ENCODE data around the gene KCNMB3.

KCNMB3 gene

DNA sequence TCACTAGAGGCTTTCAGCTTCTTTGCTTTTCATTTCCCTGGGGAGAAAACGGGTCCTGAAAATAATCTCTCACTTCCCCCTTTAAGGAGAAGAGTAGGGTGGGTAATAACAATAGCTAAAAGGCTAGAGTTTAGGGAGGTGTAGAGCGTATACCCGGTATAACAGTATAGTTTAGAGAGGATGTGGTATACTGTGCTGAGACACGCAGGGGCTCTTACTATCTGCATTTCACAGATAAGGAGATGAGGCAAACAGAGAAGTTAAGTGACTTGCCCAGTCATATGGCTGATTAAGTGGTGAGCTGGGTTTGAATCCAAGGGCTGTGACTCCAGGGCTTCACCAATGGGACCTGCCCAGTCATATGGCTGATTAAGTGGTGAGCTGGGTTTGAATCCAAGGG, 15.0 kb upstream of the KCNMB3 start:
- no peak overlapping the region for H3K9ac ChIP-seq (ENCODE audit: low read length)
- H2AFZ ChIP-seq (ENCODE audit: low read depth, low read length, severe bottlenecking): no peak overlapping the region
- no peak overlapping the region for H3K27ac ChIP-seq (ENCODE audit: low read depth, low read length)

GRCh38 chr3:179265092-179265491, 14.2 kb upstream of the KCNMB3 start:
- no peaks in the 10 kb centered on the region for H3K9me2 ChIP-seq (replicated peaks; ENCODE audit: insufficient read depth, low read length)
- no peak overlapping the region for H3K4me3 ChIP-seq (ENCODE audit: insufficient read depth, low read length, poor library complexity, severe bottlenecking)
- H3K9me3 ChIP-seq (ENCODE audit: insufficient read depth, low read length): no peaks in the 10 kb centered on the region
- 0 out of 2 replicates have a peak, but pooled peaks cover 7% of the 10 kb centered on the region for H3F3A ChIP-seq (ENCODE audit: insufficient read depth)
- no peaks in the 10 kb centered on the region for H3K36me3 ChIP-seq (ENCODE audit: low read length)
- no peak overlapping the region for H3K4me2 ChIP-seq (ENCODE audit: low read depth, low read length, poor library complexity, severe bottlenecking)
- H3K27ac ChIP-seq (ENCODE audit: low read depth, low read length): no peak overlapping the region
- no peaks in the 10 kb centered on the region for H3K27me3 ChIP-seq (ENCODE audit: low read length)
- no peak overlapping the region for H3K9ac ChIP-seq (ENCODE audit: low read length)
- H4K20me1 ChIP-seq (ENCODE audit: low read depth, low read length): no peaks in the 10 kb centered on the region
- H3K79me2 ChIP-seq (ENCODE audit: insufficient read depth, low read length): no peaks in the 10 kb centered on the region
- H2AFZ ChIP-seq (ENCODE audit: low read depth, low read length, severe bottlenecking): no peak overlapping the region
- TF ChIP-seq EZH2phosphoT487 (conservative IDR thresholded peaks at IDR 0.05; ENCODE audit: low read length): no peak

More for the DNA sequence above, 15.0 kb upstream of the KCNMB3 start:
- no peaks in the 10 kb centered on the region for H3K9me3 ChIP-seq (ENCODE audit: insufficient read depth, low read length)
- no peak overlapping the region for H3K4me3 ChIP-seq (ENCODE audit: insufficient read depth, low read length, poor library complexity, severe bottlenecking)
- TF ChIP-seq EZH2phosphoT487 (conservative IDR thresholded peaks at IDR 0.05; ENCODE audit: low read length): no peak
- TF ChIP-seq, protein P1, sequence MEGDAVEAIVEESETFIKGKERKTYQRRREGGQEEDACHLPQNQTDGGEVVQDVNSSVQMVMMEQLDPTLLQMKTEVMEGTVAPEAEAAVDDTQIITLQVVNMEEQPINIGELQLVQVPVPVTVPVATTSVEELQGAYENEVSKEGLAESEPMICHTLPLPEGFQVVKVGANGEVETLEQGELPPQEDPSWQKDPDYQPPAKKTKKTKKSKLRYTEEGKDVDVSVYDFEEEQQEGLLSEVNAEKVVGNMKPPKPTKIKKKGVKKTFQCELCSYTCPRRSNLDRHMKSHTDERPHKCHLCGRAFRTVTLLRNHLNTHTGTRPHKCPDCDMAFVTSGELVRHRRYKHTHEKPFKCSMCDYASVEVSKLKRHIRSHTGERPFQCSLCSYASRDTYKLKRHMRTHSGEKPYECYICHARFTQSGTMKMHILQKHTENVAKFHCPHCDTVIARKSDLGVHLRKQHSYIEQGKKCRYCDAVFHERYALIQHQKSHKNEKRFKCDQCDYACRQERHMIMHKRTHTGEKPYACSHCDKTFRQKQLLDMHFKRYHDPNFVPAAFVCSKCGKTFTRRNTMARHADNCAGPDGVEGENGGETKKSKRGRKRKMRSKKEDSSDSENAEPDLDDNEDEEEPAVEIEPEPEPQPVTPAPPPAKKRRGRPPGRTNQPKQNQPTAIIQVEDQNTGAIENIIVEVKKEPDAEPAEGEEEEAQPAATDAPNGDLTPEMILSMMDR (IDR thresholded peaks at IDR 0.05; ENCODE audit: insufficient read depth, low read length, poor library complexity, severe bottlenecking): no peak
- no peak overlapping the region for H3K4me2 ChIP-seq (ENCODE audit: low read depth, low read length, poor library complexity, severe bottlenecking)
- no peaks in the 10 kb centered on the region for H3K79me2 ChIP-seq (ENCODE audit: insufficient read depth, low read length)
- H3F3A ChIP-seq (ENCODE audit: insufficient read depth): 0 out of 2 replicates have a peak, but pooled peaks cover 1% of the 10 kb centered on the region
- H3K9me2 ChIP-seq (replicated peaks; ENCODE audit: insufficient read depth, low read length): no peaks in the 10 kb centered on the region
- no peaks in the 10 kb centered on the region for H3K27me3 ChIP-seq (ENCODE audit: low read length)
- no peaks in the 10 kb centered on the region for H3K36me3 ChIP-seq (ENCODE audit: low read length)
- no peaks in the 10 kb centered on the region for H4K20me1 ChIP-seq (ENCODE audit: low read depth, low read length)

GRCh38 chr3:179264449-179264848, 13.5 kb upstream of the KCNMB3 start:
- Histone ChIP-seq H3K4me2 (ENCODE audit: low read depth, low read length, poor library complexity, severe bottlenecking) (no peak overlapping the region), H3F3A (ENCODE audit: insufficient read depth) (0 out of 2 replicates have a peak, but pooled peaks cover 10% of the 10 kb centered on the region), H3K27ac (ENCODE audit: low read depth, low read length) (no peak overlapping the region), H3K79me2 (ENCODE audit: insufficient read depth, low read length) (no peaks in the 10 kb centered on the region), H3K9me3 (ENCODE audit: insufficient read depth, low read length) (no peaks in the 10 kb centered on the region), H3K9ac (ENCODE audit: low read length) (no peak overlapping the region), H3K9me2 (replicated peaks; ENCODE audit: insufficient read depth, low read length) (no peaks in the 10 kb centered on the region), H4K20me1 (ENCODE audit: low read depth, low read length) (no peaks in the 10 kb centered on the region), H3K36me3 (ENCODE audit: low read length) (no peaks in the 10 kb centered on the region), H2AFZ (ENCODE audit: low read depth, low read length, severe bottlenecking) (no peak overlapping the region), H3K4me3 (ENCODE audit: insufficient read depth, low read length, poor library complexity, severe bottlenecking) (no peak overlapping the region), H3K27me3 (ENCODE audit: low read length) (no peaks in the 10 kb centered on the region)
- TF ChIP-seq EZH2phosphoT487 (conservative IDR thresholded peaks at IDR 0.05; ENCODE audit: low read length): no peak
- TF ChIP-seq, protein P1 (IDR thresholded peaks at IDR 0.05; ENCODE audit: insufficient read depth, low read length, poor library complexity, severe bottlenecking): no peak

DNA sequence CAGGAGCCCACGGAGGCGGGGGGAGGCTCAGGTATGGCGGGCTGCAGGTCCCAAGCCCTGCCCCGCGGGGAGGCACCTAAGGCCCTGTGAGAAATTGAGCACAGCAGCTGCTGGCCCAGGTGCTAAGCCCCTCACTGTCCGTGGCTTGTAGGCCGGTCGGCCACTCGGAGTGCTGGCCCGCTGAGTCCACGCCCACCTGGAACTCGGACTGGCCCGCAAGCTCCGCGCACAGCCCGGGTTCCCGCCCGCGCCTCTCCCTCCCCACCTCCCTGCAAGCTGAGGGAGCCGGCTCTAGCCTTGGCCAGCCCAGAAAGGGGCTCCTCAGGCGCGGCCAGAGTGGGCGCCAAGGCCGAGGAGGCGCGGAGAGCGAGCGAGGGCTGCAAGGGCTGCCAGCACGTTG, 12.2 kb upstream of the KCNMB3 start:
- TF ChIP-seq, protein P1 (IDR thresholded peaks at IDR 0.05; ENCODE audit: insufficient read depth, low read length, poor library complexity, severe bottlenecking): no peak
- TF ChIP-seq EZH2phosphoT487 (conservative IDR thresholded peaks at IDR 0.05; ENCODE audit: low read length): no peak
- Histone ChIP-seq H3K79me2 (ENCODE audit: insufficient read depth, low read length) (no peaks in the 10 kb centered on the region), H3F3A (ENCODE audit: insufficient read depth) (0 out of 2 replicates have a peak, but pooled peaks cover 11% of the 10 kb centered on the region), H3K27ac (ENCODE audit: low read depth, low read length) (no peak overlapping the region), H3K9ac (ENCODE audit: low read length) (no peak overlapping the region), H3K4me3 (ENCODE audit: insufficient read depth, low read length, poor library complexity, severe bottlenecking) (no peak overlapping the region), H3K36me3 (ENCODE audit: low read length) (no peaks in the 10 kb centered on the region), H3K27me3 (ENCODE audit: low read length) (no peaks in the 10 kb centered on the region), H3K4me2 (ENCODE audit: low read depth, low read length, poor library complexity, severe bottlenecking) (no peak overlapping the region), H3K9me3 (ENCODE audit: insufficient read depth, low read length) (no peaks in the 10 kb centered on the region), H4K20me1 (ENCODE audit: low read depth, low read length) (no peaks in the 10 kb centered on the region), H3K9me2 (replicated peaks; ENCODE audit: insufficient read depth, low read length) (no peaks in the 10 kb centered on the region), H2AFZ (ENCODE audit: low read depth, low read length, severe bottlenecking) (no peak overlapping the region)
